Breast epithelium (tissue), 4 donors: Measurements from ENCODE around the gene ZFP36L1. TPM values are rescaled to one million over a fixed set of nuclear protein-coding genes. Genes with fewer than 3 reads are reported as not detected.
A peak's percentile ranks its signal among the peaks of the same experiment; 100 is the strongest.

ENCODE experiments used
- DNase-seq, 2 donors: peaks; one replicate each; pipeline ENCODE4 v3.0.0-alpha.2; 2019; ENCODE audit warnings: low spot score in 2 of 2
- H3K27ac ChIP-seq, 2 donors: fragments of 200-600 bp; sonication (generic) in 1 of 2; one replicate each; pipeline ENCODE4 v1.5.1; 2016 to 2019; ENCODE audit warnings: mild to moderate bottlenecking in 1 of 2
- H3K27me3 ChIP-seq, 2 donors: fragments of 200-600 bp; sonication (generic) in 1 of 2; one replicate each; pipeline versions ENCODE4 v1.5.1 to v1.6.0; 2017 to 2019; ENCODE audit warnings: control low read depth in 1 of 2, mild to moderate bottlenecking in 1 of 2
- H3K36me3 ChIP-seq: fragments of 200-600 bp; one replicate; pipeline ENCODE4 v1.5.1; 2019
- H3K4me1 ChIP-seq, 2 donors: fragments of 200-600 bp; sonication (generic); one replicate each; pipeline ENCODE4 v1.5.1; 2016 to 2019; ENCODE audit warnings: control low read depth in 1 of 2
- H3K4me3 ChIP-seq, 3 donors: fragments of 200-600 bp; sonication (generic); 1 replicate in 2 of 3; 2 replicates in 1 of 3; pipeline ENCODE4 v1.5.1; 2016 to 2019; ENCODE audit warnings: mild to moderate bottlenecking in 3 of 3, moderate library complexity in 2 of 3
- H3K9me3 ChIP-seq, 2 donors: fragments of 200-600 bp; sonication (generic) in 1 of 2; one replicate each; pipeline ENCODE4 v1.5.1; 2016 to 2019; ENCODE audit warnings: control low read depth in 1 of 2
- POLR2A ChIP-seq: fragments of 450-650 bp; IDR thresholded peaks from one replicate; pipeline ENCODE4 v1.6.1; 2016; ENCODE audit warnings: antibody characterized with exemption, mild to moderate bottlenecking, moderate library complexity
- POLR2AphosphoS5 ChIP-seq, 3 donors: sonication (generic); formaldehyde crosslinking; IDR thresholded peaks; one replicate each; pipeline ENCODE4 v1.6.1; 2017; ENCODE audit warnings: antibody characterized with exemption in 3 of 3
- intact Hi-C: fragments of 100-400 bp; cut with DNase I; formaldehyde crosslinking; loops from one replicate; pipeline ENCODE4 v1.15.1; 2023; ENCODE audit warnings: low total_unique reads
- total RNA-seq, 3 donors: library from RNA; depleted of rRNA; stranded (reverse); fragments of >200 nt; gene quantifications; one replicate each; pipeline ENCODE4 v1.1.0, GENCODE V29; 2016
- TF ChIP-seq, protein P1 (sequence below), 3 donors: fragments of 450-650 bp; IDR thresholded peaks; one replicate each; pipeline ENCODE4 v1.5.1; 2016 to 2017; ENCODE audit warnings: antibody characterized with exemption in 3 of 3, mild to moderate bottlenecking in 3 of 3, moderate library complexity in 3 of 3

ZFP36L1 gene
- total RNA-seq, 3 donors from 2014 or later: 198 to 737 (median 492) TPM

DNA sequence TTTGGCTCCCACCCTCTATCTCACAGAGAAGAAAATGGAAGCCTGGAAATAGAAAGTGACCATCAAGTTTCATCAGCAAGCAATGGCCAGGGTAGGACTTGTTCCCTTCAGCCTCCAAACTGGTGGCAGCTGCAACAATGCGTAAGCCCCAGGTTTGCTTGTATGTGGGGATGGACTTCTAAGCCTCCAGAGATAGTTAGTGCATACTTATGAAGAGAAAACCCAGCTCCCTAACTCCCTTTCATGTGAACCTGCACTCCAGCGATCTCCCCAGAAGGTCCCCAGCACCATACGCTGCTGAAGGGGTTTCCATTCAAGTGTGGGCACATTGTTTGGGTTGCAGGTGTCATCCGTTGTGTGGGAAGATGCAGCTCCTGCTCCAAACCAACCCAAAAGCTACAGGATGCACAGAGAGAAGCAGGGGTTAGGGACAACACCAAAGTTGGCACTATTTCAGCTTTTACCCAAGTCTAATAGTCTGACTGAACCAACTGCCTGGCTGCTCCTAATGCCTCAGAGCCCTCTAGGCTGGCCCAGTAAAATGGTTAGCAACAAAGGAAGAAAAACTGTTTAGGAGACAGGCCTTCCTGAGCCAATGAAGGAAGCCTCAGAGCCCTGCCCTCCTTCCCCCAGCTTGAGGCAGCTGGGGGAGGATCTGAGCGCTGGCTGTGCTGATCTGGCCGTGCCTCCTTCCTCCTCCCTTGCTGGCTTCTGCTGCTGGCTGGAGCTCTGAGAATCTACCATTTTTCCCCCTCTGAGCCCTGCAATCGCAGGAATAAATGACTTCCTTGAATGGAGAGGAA lies 12.3 kb downstream of the ZFP36L1 start:
- no peaks in the 10 kb centered on the region for H3K27me3 ChIP-seq
- H3K4me1 ChIP-seq: peaks cover 0 to 4% of the 10 kb centered on the region in 2 donors
- TF ChIP-seq POLR2A (no peak), POLR2AphosphoS5 (IDR thresholded peaks at IDR 0.05) (no peak)
- TF ChIP-seq, protein P1, sequence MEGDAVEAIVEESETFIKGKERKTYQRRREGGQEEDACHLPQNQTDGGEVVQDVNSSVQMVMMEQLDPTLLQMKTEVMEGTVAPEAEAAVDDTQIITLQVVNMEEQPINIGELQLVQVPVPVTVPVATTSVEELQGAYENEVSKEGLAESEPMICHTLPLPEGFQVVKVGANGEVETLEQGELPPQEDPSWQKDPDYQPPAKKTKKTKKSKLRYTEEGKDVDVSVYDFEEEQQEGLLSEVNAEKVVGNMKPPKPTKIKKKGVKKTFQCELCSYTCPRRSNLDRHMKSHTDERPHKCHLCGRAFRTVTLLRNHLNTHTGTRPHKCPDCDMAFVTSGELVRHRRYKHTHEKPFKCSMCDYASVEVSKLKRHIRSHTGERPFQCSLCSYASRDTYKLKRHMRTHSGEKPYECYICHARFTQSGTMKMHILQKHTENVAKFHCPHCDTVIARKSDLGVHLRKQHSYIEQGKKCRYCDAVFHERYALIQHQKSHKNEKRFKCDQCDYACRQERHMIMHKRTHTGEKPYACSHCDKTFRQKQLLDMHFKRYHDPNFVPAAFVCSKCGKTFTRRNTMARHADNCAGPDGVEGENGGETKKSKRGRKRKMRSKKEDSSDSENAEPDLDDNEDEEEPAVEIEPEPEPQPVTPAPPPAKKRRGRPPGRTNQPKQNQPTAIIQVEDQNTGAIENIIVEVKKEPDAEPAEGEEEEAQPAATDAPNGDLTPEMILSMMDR (IDR thresholded peaks at IDR 0.05): no peak
- no peak overlapping the region for H3K4me3 ChIP-seq
- H3K9me3 ChIP-seq: peaks cover 0 to under 1% of the 10 kb centered on the region in 2 donors
- H3K36me3 ChIP-seq: no peaks in the 10 kb centered on the region
- intact Hi-C loops: no loop called here
- DNase-seq: peak in 1 of 2 donors; percentile 28
- peak overlapping the region; percentile 71 to 72 for H3K27ac ChIP-seq

DNA sequence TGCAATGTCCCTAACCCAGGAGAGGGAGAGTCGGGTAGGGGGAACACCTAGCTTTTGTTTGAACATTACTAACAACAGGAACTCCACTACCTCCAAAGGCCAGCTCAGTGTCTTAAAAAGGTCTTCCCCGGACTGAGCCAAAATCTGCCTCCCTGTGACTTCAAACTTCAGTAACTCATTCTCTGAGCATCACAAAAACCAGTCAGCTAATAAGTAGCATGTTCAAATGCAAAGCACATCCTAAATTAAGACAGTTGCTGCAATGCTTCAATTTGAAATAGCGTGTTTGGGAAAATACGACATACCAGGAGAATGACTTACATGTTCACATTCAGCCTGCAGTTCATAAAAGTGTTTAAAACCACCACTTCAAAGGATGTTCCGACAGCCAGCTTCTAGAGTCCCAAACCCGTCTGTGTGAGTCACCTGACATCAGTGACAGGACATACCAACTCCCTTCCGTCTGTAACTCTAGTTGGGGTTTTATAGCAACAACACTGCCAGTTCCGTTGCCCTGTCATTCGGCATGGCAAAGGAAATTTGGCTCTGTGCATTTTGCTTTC lies 13.0 kb downstream of the ZFP36L1 start:
- H3K27ac ChIP-seq: peak overlapping the region; percentile 71 to 72
- peak in 1 of 2 donors; percentile 18 for DNase-seq
- H3K4me3 ChIP-seq: no peak overlapping the region
- no peaks in the 10 kb centered on the region for H3K36me3 ChIP-seq
- no peak for TF ChIP-seq POLR2AphosphoS5 (IDR thresholded peaks at IDR 0.05)
- TF ChIP-seq, protein P1 (IDR thresholded peaks at IDR 0.05): no peak
- TF ChIP-seq POLR2A: no peak
- H3K9me3 ChIP-seq: peaks cover 0 to 8% of the 10 kb centered on the region in 2 donors
- intact Hi-C loops: no loop called here
- H3K27me3 ChIP-seq: no peaks in the 10 kb centered on the region
- H3K4me1 ChIP-seq: peaks cover 0 to 4% of the 10 kb centered on the region in 2 donors

DNA sequence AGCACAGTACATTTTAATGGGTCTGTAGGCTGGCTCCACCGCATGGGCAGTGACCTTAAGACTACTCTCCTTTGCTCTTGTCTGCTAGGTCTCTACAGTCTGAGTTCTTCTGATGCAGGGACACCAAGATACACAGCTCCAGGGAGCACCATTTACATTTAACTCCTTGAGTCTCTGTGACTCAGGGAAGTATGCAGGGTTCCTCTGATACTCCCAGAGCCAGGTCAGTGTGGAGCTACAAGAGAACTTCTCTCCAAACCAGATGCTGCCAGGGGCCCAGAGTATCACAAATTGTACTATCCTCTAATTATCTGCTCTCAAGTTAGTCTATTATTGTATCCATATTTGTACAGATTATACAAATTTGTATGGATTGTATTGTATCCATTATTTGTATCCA lies 15.2 kb downstream of the ZFP36L1 start:
- TF ChIP-seq POLR2AphosphoS5 (IDR thresholded peaks at IDR 0.05) (no peak), POLR2A (no peak)
- TF ChIP-seq, protein P1 (IDR thresholded peaks at IDR 0.05): no peak
- Histone ChIP-seq H3K27me3 (no peaks in the 10 kb centered on the region), H3K36me3 (no peaks in the 10 kb centered on the region), H3K9me3 (peaks cover 0 to 10% of the 10 kb centered on the region in 2 donors), H3K27ac (peak overlapping the region in 1 of 2 donors; percentile 9), H3K4me1 (peaks cover 0 to 4% of the 10 kb centered on the region in 2 donors), H3K4me3 (no peak overlapping the region)
- peak in 1 of 2 donors; percentile 4 for DNase-seq
- intact Hi-C loops: no loop called here

- intact Hi-C loops: no loop called here
- no peaks in the 10 kb centered on the region for H3K36me3 ChIP-seq
- peak overlapping the region in 1 of 2 donors; percentile 59 for H3K27ac ChIP-seq
- peaks cover 0 to 10% of the 10 kb centered on the region in 2 donors for H3K9me3 ChIP-seq
- TF ChIP-seq, protein P1 (IDR thresholded peaks at IDR 0.05): peak in 1 of 3 donors; percentile 10
- no peak for TF ChIP-seq POLR2AphosphoS5 (IDR thresholded peaks at IDR 0.05)
- no peak for DNase-seq
- H3K4me3 ChIP-seq: no peak overlapping the region
- no peaks in the 10 kb centered on the region for H3K27me3 ChIP-seq
- H3K4me1 ChIP-seq: no peaks in the 10 kb centered on the region
These were observed 17.2 kb downstream of the ZFP36L1 start for GRCh38 chr14:68775614-68776126.
